SK-N-MC (cell line): Measurements from ENCODE around the gene MYO16.
"Not testable (repeated sequence)": the region's sequence is repeated elsewhere in the genome, so short reads cannot be mapped to it uniquely, and the experiment has no call there.

ENCODE experiments used
- DNase-seq: peaks from one replicate; pipeline ENCODE4 v3.0.0-alpha.2; 2011; ENCODE audit warnings: low read depth, low spot score
- H3K27ac ChIP-seq: fragments of 200-600 bp; sonication (generic); 2 replicates; pipeline ENCODE4 v1.5.1; 2016; ENCODE audit warnings: mixed run types
- H3K36me3 ChIP-seq: fragments of 200-600 bp; sonication (generic); 2 replicates; pipeline ENCODE4 v1.6.1; 2017; ENCODE audit warnings: antibody characterized with exemption, low read length, mixed read lengths; ENCODE audit not compliant: insufficient read depth
- H3K4me3 ChIP-seq: fragments of 200-600 bp; sonication (generic); 2 replicates; pipeline ENCODE4 v1.5.1; 2016
- H3K9ac ChIP-seq: fragments of 200-600 bp; sonication (generic); 2 replicates; pipeline ENCODE4 v1.8.0; 2017; ENCODE audit warnings: mixed run types, mixed read lengths; ENCODE audit not compliant: insufficient read length
- H3K9me3 ChIP-seq: fragments of 200-600 bp; sonication (generic); 2 replicates; pipeline ENCODE4 v1.6.1; 2017; ENCODE audit warnings: low read depth, mild to moderate bottlenecking, antibody characterized with exemption, low read length, moderate library complexity, mixed read lengths
- EZH2 ChIP-seq: fragments of 200-600 bp; sonication (generic); IDR thresholded peaks from one replicate; pipeline ENCODE4 v1.6.1; 2017; ENCODE audit warnings: antibody characterized with exemption
- FOXP2 ChIP-seq: optimal IDR thresholded peaks from 2 replicates; pipeline ENCODE3; 2011; ENCODE audit warnings: mild to moderate bottlenecking, moderate library complexity; ENCODE audit not compliant: insufficient read depth; ENCODE audit errors: extremely low read length, control extremely low read depth
- POLR2AphosphoS5 ChIP-seq: IDR thresholded peaks from 2 replicates; pipeline ENCODE4 v1.6.1; 2012; ENCODE audit warnings: mild to moderate bottlenecking, low read depth, low read length, borderline replicate concordance

MYO16 gene

GRCh38 chr13:108768035-108768434, 138.6 kb downstream of the MYO16 start:
- Histone ChIP-seq H3K27ac (no peak overlapping the region), H3K9me3 (no peaks in the 10 kb centered on the region), H3K9ac (no peak overlapping the region), H3K36me3 (no peaks in the 10 kb centered on the region), H3K4me3 (no peak overlapping the region)
- no peak for TF ChIP-seq FOXP2
- no peak for TF ChIP-seq POLR2AphosphoS5
- no peak for TF ChIP-seq EZH2
- no peak for DNase-seq

GRCh38 chr13:108769213-108770070, 140.0 kb downstream of the MYO16 start:
- Histone ChIP-seq H3K9me3 (no peaks in the 10 kb centered on the region), H3K9ac (no peak overlapping the region), H3K27ac (no peak overlapping the region), H3K36me3 (no peaks in the 10 kb centered on the region), H3K4me3 (no peak overlapping the region)
- no peak for DNase-seq
- TF ChIP-seq FOXP2 (no peak), POLR2AphosphoS5 (no peak)

GRCh38 chr13:108775597-108775996, 146.2 kb downstream of the MYO16 start:
- no peak overlapping the region for H3K9ac ChIP-seq
- no peak overlapping the region for H3K27ac ChIP-seq
- H3K9me3 ChIP-seq = no peaks in the 10 kb centered on the region
- no peak overlapping the region for H3K4me3 ChIP-seq
- DNase-seq = no peak
- TF ChIP-seq FOXP2 (no peak), EZH2 (no peak), POLR2AphosphoS5 (no peak)
- no peaks in the 10 kb centered on the region for H3K36me3 ChIP-seq

GRCh38 chr13:108776650-108777049, 147.2 kb downstream of the MYO16 start:
- DNase-seq = no peak
- Histone ChIP-seq H3K4me3 (no peak overlapping the region), H3K9ac (no peak overlapping the region), H3K36me3 (no peaks in the 10 kb centered on the region), H3K9me3 (no peaks in the 10 kb centered on the region), H3K27ac (no peak overlapping the region)
- TF ChIP-seq EZH2 = no peak
- TF ChIP-seq POLR2AphosphoS5 = no peak

GRCh38 chr13:108777421-108778420, 148.3 kb downstream of the MYO16 start:
- Histone ChIP-seq H3K4me3 (peak overlapping the region; percentile 47; the same call in 1 of the 2 replicates), H3K9me3 (no peaks in the 10 kb centered on the region), H3K9ac (no peak overlapping the region), H3K36me3 (no peaks in the 10 kb centered on the region), H3K27ac (no peak overlapping the region)
- no peak for TF ChIP-seq EZH2
- peak; percentile 61 for TF ChIP-seq FOXP2
- peak; percentile 60; the same call in 1 of the 2 replicates for TF ChIP-seq POLR2AphosphoS5
- DNase-seq = peak; percentile 85

GRCh38 chr13:108779308-108779707, 149.9 kb downstream of the MYO16 start:
- DNase-seq = no peak

GRCh38 chr13:108780706-108781105, 151.3 kb downstream of the MYO16 start:
- Histone ChIP-seq H3K9ac (no peak overlapping the region), H3K36me3 (no peaks in the 10 kb centered on the region), H3K4me3 (no peak overlapping the region), H3K27ac (no peak overlapping the region), H3K9me3 (no peaks in the 10 kb centered on the region)
- TF ChIP-seq EZH2 (no peak), POLR2AphosphoS5 (no peak), FOXP2 (no peak)
- DNase-seq = no peak

More at GRCh38 chr13:108779308-108779707, 149.9 kb downstream of the MYO16 start:
- Histone ChIP-seq H3K9ac (no peak overlapping the region), H3K4me3 (no peak overlapping the region), H3K27ac (no peak overlapping the region), H3K9me3 (no peaks in the 10 kb centered on the region), H3K36me3 (no peaks in the 10 kb centered on the region)
- no peak for TF ChIP-seq FOXP2
- TF ChIP-seq EZH2 = no peak
- TF ChIP-seq POLR2AphosphoS5 = no peak

- H3K9me3 ChIP-seq = no peaks in the 10 kb centered on the region
- no peak overlapping the region for H3K27ac ChIP-seq
- no peak overlapping the region for H3K4me3 ChIP-seq
- DNase-seq = no peak
- H3K36me3 ChIP-seq = no peaks in the 10 kb centered on the region
- no peak overlapping the region for H3K9ac ChIP-seq
- no peak for TF ChIP-seq FOXP2
- no peak for TF ChIP-seq EZH2
- TF ChIP-seq POLR2AphosphoS5 = no peak
These were observed 151.9 kb downstream of the MYO16 start for GRCh38 chr13:108781312-108781711.

- not testable (repeated sequence) for H3K27ac ChIP-seq, H3K4me3 ChIP-seq
These were observed 153.1 kb downstream of the MYO16 start for GRCh38 chr13:108782480-108782879.

More at GRCh38 chr13:108782480-108782879, 153.1 kb downstream of the MYO16 start:
- not testable (repeated sequence) for DNase-seq, H3K9ac ChIP-seq, H3K9me3 ChIP-seq, H3K36me3 ChIP-seq
